NCI-H146 treated with DMSO at 0.1 percent for 48 hours (cell line): ENCODE results near the gene ADRA2A.

Experiments
- DNase-seq: peaks from one replicate; lab custom pipeline; 2025; ENCODE audit not compliant: unreplicated experiment; lab: John Stamatoyannopoulos, UW

Gene ADRA2A

GRCh38 chr10:111083222-111084095, 6.6 kb downstream of the ADRA2A start:
- DNase-seq, result no peak

GRCh38 chr10:111084366-111085255, 7.8 kb downstream of the ADRA2A start:
- DNase-seq, result no peak

GRCh38 chr10:111085690-111086353, 9.0 kb downstream of the ADRA2A start:
- DNase-seq, result no peak

- no peak for DNase-seq
Measured at GRCh38 chr10:111086574-111086973, 9.7 kb downstream of the ADRA2A start.

GRCh38 chr10:111087331-111087756, 10.5 kb downstream of the ADRA2A start:
- DNase-seq, result no peak

GRCh38 chr10:111087968-111088505, 11.2 kb downstream of the ADRA2A start:
- no peak for DNase-seq

GRCh38 chr10:111089293-111089692, 12.5 kb downstream of the ADRA2A start:
- no peak for DNase-seq

- DNase-seq, result no peak
Measured at GRCh38 chr10:111091833-111092232, 15.0 kb downstream of the ADRA2A start.

- DNase-seq, result no peak
Measured at GRCh38 chr10:111093741-111094380, 17.0 kb downstream of the ADRA2A start.

- DNase-seq, result no peak
Measured at GRCh38 chr10:111098679-111099437, 22.0 kb downstream of the ADRA2A start.

GRCh38 chr10:111100198-111100597, 23.4 kb downstream of the ADRA2A start:
- DNase-seq, result no peak

GRCh38 chr10:111101796-111102195, 25.0 kb downstream of the ADRA2A start:
- DNase-seq, result no peak

GRCh38 chr10:111102359-111102837, 25.6 kb downstream of the ADRA2A start:
- no peak for DNase-seq

- no peak for DNase-seq
Measured at GRCh38 chr10:111103196-111103840, 26.5 kb downstream of the ADRA2A start.

GRCh38 chr10:111104811-111105210, 28.0 kb downstream of the ADRA2A start:
- no peak for DNase-seq

- no peak for DNase-seq
Measured at GRCh38 chr10:111106081-111106480, 29.3 kb downstream of the ADRA2A start.

GRCh38 chr10:111107023-111107422, 30.2 kb downstream of the ADRA2A start:
- DNase-seq, result no peak

GRCh38 chr10:111107846-111108245, 31.0 kb downstream of the ADRA2A start:
- DNase-seq, result no peak

GRCh38 chr10:111108441-111108840, 31.6 kb downstream of the ADRA2A start:
- no peak for DNase-seq
